ENCODE data around the gene KCNK1.

The KCNK1 gene

GRCh38 chr1:233707880-233708815 is 94.2 kb downstream of the KCNK1 start:
- peak; percentile 13 for DNase-seq

- no peak for DNase-seq
Observed at GRCh38 chr1:233710031-233710430, 96.1 kb downstream of the KCNK1 start.

- no peak for DNase-seq
Observed at GRCh38 chr1:233710507-233710906, 96.6 kb downstream of the KCNK1 start.

- no peak for DNase-seq
Observed at GRCh38 chr1:233714631-233715217, 100.8 kb downstream of the KCNK1 start.

GRCh38 chr1:233718057-233718456 is 104.2 kb downstream of the KCNK1 start:
- no peak for DNase-seq

GRCh38 chr1:233719655-233720341 is 105.9 kb downstream of the KCNK1 start:
- no peak for DNase-seq

GRCh38 chr1:233721004-233721595 is 107.2 kb downstream of the KCNK1 start:
- no peak for DNase-seq
